Neural cell (in vitro differentiated cells): ENCODE results near the gene SLC16A12. TPM values are rescaled to one million over a fixed set of nuclear protein-coding genes. Genes with fewer than 3 reads are reported as not detected.

Experiments used
- H2AFZ ChIP-seq: fragments of 200-600, 300-800 bp; sonication (generic), shearing (Covaris generic); 2 replicates; pipeline ENCODE4 v1.6.0; 2014; ENCODE audit warnings: low read depth, mild to moderate bottlenecking, antibody characterized with exemption, low read length, moderate library complexity
- H3F3A ChIP-seq: fragments of 200-600 bp; shearing (Covaris generic); 2 replicates; pipeline ENCODE4 v1.6.1; 2016; ENCODE audit warnings: mild to moderate bottlenecking, moderate library complexity, mixed read lengths, antibody characterized with exemption, low read length; ENCODE audit not compliant: insufficient read depth, poor library complexity, severe bottlenecking
- H3K27ac ChIP-seq: fragments of 200-600, 300-800 bp; sonication (generic), shearing (Covaris generic); 2 replicates; pipeline ENCODE4 v1.5.1; 2014; ENCODE audit warnings: mild to moderate bottlenecking, low read length, moderate library complexity
- H3K27me3 ChIP-seq: fragments of 300-800, 200-600 bp; sonication (generic), shearing (Covaris generic); 2 replicates; pipeline ENCODE4 v1.6.0; 2014; ENCODE audit warnings: mild to moderate bottlenecking, low read depth, low read length, moderate library complexity; ENCODE audit not compliant: insufficient read depth
- H3K36me3 ChIP-seq: fragments of 300-800, 200-600 bp; sonication (generic), shearing (Covaris generic); 2 replicates; pipeline ENCODE4 v1.5.1; 2014; ENCODE audit warnings: mild to moderate bottlenecking, antibody characterized with exemption, low read length, moderate library complexity; ENCODE audit not compliant: insufficient read depth
- H3K4me2 ChIP-seq: fragments of 300-800, 200-600 bp; sonication (generic), shearing (Covaris generic); 2 replicates; pipeline ENCODE4 v1.6.0; 2014; ENCODE audit warnings: mild to moderate bottlenecking, low read length
- H3K4me3 ChIP-seq: fragments of 300-800, 200-600 bp; sonication (generic), shearing (Covaris generic); 2 replicates; pipeline ENCODE4 v1.5.1; 2014; ENCODE audit warnings: mild to moderate bottlenecking, low read length, moderate library complexity
- H3K79me2 ChIP-seq: fragments of 200-600 bp; shearing (Covaris generic); replicated peaks from 2 replicates; pipeline ENCODE4 v1.6.0; 2014; ENCODE audit warnings: mild to moderate bottlenecking, low read length, moderate library complexity; ENCODE audit not compliant: insufficient read depth
- H3K9ac ChIP-seq: fragments of 300-800, 200-600 bp; sonication (generic), shearing (Covaris generic); 2 replicates; pipeline ENCODE4 v1.6.1; 2016; ENCODE audit warnings: mild to moderate bottlenecking, low read length, mixed read lengths
- H3K9me2 ChIP-seq: fragments of 200-600 bp; shearing (Covaris generic); 2 replicates; pipeline ENCODE4 v1.6.1; 2016; ENCODE audit warnings: mild to moderate bottlenecking, low read length, mixed read lengths; ENCODE audit not compliant: insufficient read depth
- H3K9me3 ChIP-seq: fragments of 200-600, 300-800 bp; sonication (generic), shearing (Covaris generic); 2 replicates; pipeline ENCODE4 v1.6.1; 2016; ENCODE audit warnings: mild to moderate bottlenecking, mixed run types, low read length, moderate library complexity, mixed read lengths
- H4K20me1 ChIP-seq: fragments of 200-600 bp; shearing (Covaris generic); 2 replicates; pipeline ENCODE4 v1.6.1; 2016; ENCODE audit warnings: mild to moderate bottlenecking, mixed run types; ENCODE audit not compliant: insufficient read depth
- EP300 ChIP-seq: fragments of 450-650 bp; conservative IDR thresholded peaks from 2 replicates; pipeline ENCODE4 v1.6.1; 2014; ENCODE audit warnings: antibody characterized with exemption, mild to moderate bottlenecking, moderate library complexity; ENCODE audit not compliant: poor library complexity, severe bottlenecking
- EZH2 ChIP-seq: fragments of 200-600, 300-800 bp; shearing (Covaris generic), sonication (generic); IDR thresholded peaks from 2 replicates; pipeline ENCODE4 v1.6.1; 2014; ENCODE audit warnings: antibody characterized with exemption, low read length, borderline replicate concordance, mild to moderate bottlenecking; ENCODE audit not compliant: insufficient read depth, poor library complexity, severe bottlenecking
- MXI1 ChIP-seq: fragments of 450-650 bp; conservative IDR thresholded peaks from 2 replicates; pipeline ENCODE4 v1.6.1; 2014; ENCODE audit warnings: antibody characterized with exemption, mild to moderate bottlenecking; ENCODE audit not compliant: poor library complexity, severe bottlenecking
- POLR2AphosphoS5 ChIP-seq: IDR thresholded peaks from 2 replicates; pipeline ENCODE4 v1.6.1; 2012
- RAD21 ChIP-seq: fragments of 450-650 bp; conservative IDR thresholded peaks from 2 replicates; pipeline ENCODE4 v1.6.1; 2014; ENCODE audit warnings: antibody characterized with exemption, mild to moderate bottlenecking, moderate library complexity
- SMC3 ChIP-seq: fragments of 450-650 bp; conservative IDR thresholded peaks from 2 replicates; pipeline ENCODE4 v1.6.1; 2014; ENCODE audit warnings: antibody characterized with exemption, mild to moderate bottlenecking, moderate library complexity; ENCODE audit not compliant: poor library complexity
- TAF1 ChIP-seq: IDR thresholded peaks from 2 replicates; pipeline ENCODE4 v1.6.1; 2012; ENCODE audit warnings: low read depth
- polyA plus RNA-seq: library from polyadenylated mRNA; depleted of rRNA; stranded (reverse); fragments of >200 nt; gene quantifications from 2 replicates; pipeline ENCODE4 v1.2.3, GENCODE V29; 2014
- TF ChIP-seq, protein P1 (sequence below): fragments of 450-650 bp; IDR thresholded peaks from 2 replicates; pipeline ENCODE4 v1.5.1; 2014; ENCODE audit warnings: antibody characterized with exemption, mild to moderate bottlenecking, moderate library complexity; ENCODE audit not compliant: poor library complexity, severe bottlenecking
- TF ChIP-seq, protein P2 (sequence below): IDR thresholded peaks from 2 replicates; pipeline ENCODE4 v1.6.1; 2012; ENCODE audit warnings: borderline replicate concordance

The SLC16A12 gene
- polyA plus RNA-seq, 1 donor from 2014 or later, result 0.04 TPM

DNA sequence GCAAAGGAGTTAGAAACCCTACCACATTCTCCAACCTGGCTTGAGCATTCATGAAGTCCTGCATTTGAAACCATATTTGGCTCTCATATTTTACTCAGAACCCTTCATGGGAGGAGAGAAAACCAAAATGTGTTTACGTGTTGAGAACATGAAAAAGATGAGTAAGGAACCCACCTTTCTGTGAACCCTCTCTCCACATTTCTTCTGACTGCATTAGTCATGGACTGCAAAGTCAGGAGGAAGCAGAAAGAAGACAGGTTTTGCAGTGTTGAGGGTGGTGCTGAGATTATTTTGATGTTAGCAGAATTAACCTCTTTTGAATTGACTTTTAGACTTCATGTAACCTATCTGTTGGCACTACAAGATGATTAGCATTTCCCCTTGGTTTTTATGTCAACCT lies 152.6 kb downstream of the SLC16A12 start:
- TF ChIP-seq MXI1, result no peak
- TF ChIP-seq TAF1, result no peak
- TF ChIP-seq EP300, result no peak
- TF ChIP-seq SMC3, result no peak
- TF ChIP-seq, protein P1, sequence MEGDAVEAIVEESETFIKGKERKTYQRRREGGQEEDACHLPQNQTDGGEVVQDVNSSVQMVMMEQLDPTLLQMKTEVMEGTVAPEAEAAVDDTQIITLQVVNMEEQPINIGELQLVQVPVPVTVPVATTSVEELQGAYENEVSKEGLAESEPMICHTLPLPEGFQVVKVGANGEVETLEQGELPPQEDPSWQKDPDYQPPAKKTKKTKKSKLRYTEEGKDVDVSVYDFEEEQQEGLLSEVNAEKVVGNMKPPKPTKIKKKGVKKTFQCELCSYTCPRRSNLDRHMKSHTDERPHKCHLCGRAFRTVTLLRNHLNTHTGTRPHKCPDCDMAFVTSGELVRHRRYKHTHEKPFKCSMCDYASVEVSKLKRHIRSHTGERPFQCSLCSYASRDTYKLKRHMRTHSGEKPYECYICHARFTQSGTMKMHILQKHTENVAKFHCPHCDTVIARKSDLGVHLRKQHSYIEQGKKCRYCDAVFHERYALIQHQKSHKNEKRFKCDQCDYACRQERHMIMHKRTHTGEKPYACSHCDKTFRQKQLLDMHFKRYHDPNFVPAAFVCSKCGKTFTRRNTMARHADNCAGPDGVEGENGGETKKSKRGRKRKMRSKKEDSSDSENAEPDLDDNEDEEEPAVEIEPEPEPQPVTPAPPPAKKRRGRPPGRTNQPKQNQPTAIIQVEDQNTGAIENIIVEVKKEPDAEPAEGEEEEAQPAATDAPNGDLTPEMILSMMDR, result no peak
- no peak for TF ChIP-seq POLR2AphosphoS5
- TF ChIP-seq, protein P2, sequence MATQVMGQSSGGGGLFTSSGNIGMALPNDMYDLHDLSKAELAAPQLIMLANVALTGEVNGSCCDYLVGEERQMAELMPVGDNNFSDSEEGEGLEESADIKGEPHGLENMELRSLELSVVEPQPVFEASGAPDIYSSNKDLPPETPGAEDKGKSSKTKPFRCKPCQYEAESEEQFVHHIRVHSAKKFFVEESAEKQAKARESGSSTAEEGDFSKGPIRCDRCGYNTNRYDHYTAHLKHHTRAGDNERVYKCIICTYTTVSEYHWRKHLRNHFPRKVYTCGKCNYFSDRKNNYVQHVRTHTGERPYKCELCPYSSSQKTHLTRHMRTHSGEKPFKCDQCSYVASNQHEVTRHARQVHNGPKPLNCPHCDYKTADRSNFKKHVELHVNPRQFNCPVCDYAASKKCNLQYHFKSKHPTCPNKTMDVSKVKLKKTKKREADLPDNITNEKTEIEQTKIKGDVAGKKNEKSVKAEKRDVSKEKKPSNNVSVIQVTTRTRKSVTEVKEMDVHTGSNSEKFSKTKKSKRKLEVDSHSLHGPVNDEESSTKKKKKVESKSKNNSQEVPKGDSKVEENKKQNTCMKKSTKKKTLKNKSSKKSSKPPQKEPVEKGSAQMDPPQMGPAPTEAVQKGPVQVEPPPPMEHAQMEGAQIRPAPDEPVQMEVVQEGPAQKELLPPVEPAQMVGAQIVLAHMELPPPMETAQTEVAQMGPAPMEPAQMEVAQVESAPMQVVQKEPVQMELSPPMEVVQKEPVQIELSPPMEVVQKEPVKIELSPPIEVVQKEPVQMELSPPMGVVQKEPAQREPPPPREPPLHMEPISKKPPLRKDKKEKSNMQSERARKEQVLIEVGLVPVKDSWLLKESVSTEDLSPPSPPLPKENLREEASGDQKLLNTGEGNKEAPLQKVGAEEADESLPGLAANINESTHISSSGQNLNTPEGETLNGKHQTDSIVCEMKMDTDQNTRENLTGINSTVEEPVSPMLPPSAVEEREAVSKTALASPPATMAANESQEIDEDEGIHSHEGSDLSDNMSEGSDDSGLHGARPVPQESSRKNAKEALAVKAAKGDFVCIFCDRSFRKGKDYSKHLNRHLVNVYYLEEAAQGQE, result no peak
- TF ChIP-seq EZH2, result no peak
- TF ChIP-seq RAD21, result no peak
- no peak overlapping the region for H3K9ac ChIP-seq
- H3K79me2 ChIP-seq, result no peaks in the 10 kb centered on the region
- H2AFZ ChIP-seq, result no peak overlapping the region
- no peak overlapping the region for H3K4me3 ChIP-seq
- no peaks in the 10 kb centered on the region for H3F3A ChIP-seq
- H3K9me2 ChIP-seq, result no peaks in the 10 kb centered on the region
- H3K36me3 ChIP-seq, result no peaks in the 10 kb centered on the region
- no peak overlapping the region for H3K4me2 ChIP-seq
- H3K27me3 ChIP-seq, result no peaks in the 10 kb centered on the region
- H3K9me3 ChIP-seq, result no peaks in the 10 kb centered on the region
- H3K27ac ChIP-seq, result no peak overlapping the region
- no peaks in the 10 kb centered on the region for H4K20me1 ChIP-seq

Other genes starting within 250 kb of the SLC16A12 start
- gene IFIT2, start 233.5 kb downstream of the SLC16A12 start, polyA plus RNA-seq, result 0.26 and 1.1 TPM in 2 replicates
- 0.24 TPM in 1 of 2 replicates, not detected in the other for gene IFIT3, start 207.6 kb downstream of the SLC16A12 start, polyA plus RNA-seq
- gene IFIT1B, start 157.5 kb downstream of the SLC16A12 start, polyA plus RNA-seq, result not detected in 2 replicates
- 0.20 TPM in 1 of 2 replicates, not detected in the other for gene IFIT1, start 143.0 kb downstream of the SLC16A12 start, polyA plus RNA-seq
- gene IFIT5, start 121.0 kb downstream of the SLC16A12 start, polyA plus RNA-seq, result 14.9 and 16.3 TPM in 2 replicates
- gene PANK1, start 109.6 kb upstream of the SLC16A12 start, polyA plus RNA-seq, result 15.4 and 30.5 TPM in 2 replicates
- 2.4 and 3.9 TPM in 2 replicates for gene KIF20B, start 166.0 kb upstream of the SLC16A12 start, polyA plus RNA-seq